Measurements from ENCODE around the gene GSTO2. TPM values are rescaled to one million over a fixed set of nuclear protein-coding genes. Genes with fewer than 3 reads are reported as not detected.

The GSTO2 gene
- total and polyA plus RNA-seq, 2 of the 13 experiments (the other 11 are each of a cell fraction or from before 2014, with no cell fraction given), result 2.1 to 7.9 TPM

- TF ChIP-seq HMGXB4 (CRISPR knock-in tag; IDR thresholded peaks at IDR 0.05; ENCODE audit: borderline replicate concordance in 1 of 2, low read depth in 1 of 2) (no peak), ARID3A (IDR thresholded peaks at IDR 0.05; ENCODE audit: low read depth, low read length) (no peak)
These were observed 81.2 kb downstream of the GSTO2 start (continued) for GRCh38 chr10:104350127-104350635.

GRCh38 chr10:104351061-104351702 is 82.2 kb downstream of the GSTO2 start:
- Histone ChIP-seq H3K4me3 (replicated peaks in 1 of 3; ENCODE audit: insufficient read depth in 1 of 3, low read depth in 2 of 3, low read length in 3 of 3) (no peak overlapping the region), H3K9me3 (ENCODE audit: low read length) (no peaks in the 10 kb centered on the region), H3K4me1 (ENCODE audit: insufficient read depth, low read length) (peaks cover 34% of the 10 kb centered on the region), H3K79me2 (ENCODE audit: insufficient read depth, low read length) (no peaks in the 10 kb centered on the region), H3K36me3 (replicated peaks in 1 of 2; ENCODE audit: control insufficient read depth in 1 of 2, insufficient read depth in 2 of 2, low read length in 2 of 2) (no peaks in the 10 kb centered on the region), H3K9ac (ENCODE audit: insufficient read depth, low read depth, low read length) (no peak overlapping the region), H3K27ac (ENCODE audit: extremely low read length, insufficient read depth, low read length) (no peak overlapping the region), H4K20me1 (ENCODE audit: insufficient read depth, low read length) (no peaks in the 10 kb centered on the region), H3K4me2 (ENCODE audit: low read depth, low read length) (no peak overlapping the region), H3K27me3 (ENCODE audit: control insufficient read depth in 1 of 2, insufficient read depth in 2 of 2, low read length in 2 of 2) (peaks cover 0 to 26% of the 10 kb centered on the region in 2 experiments; a peak in 4 of 5 replicates), H2AFZ (ENCODE audit: low read length) (no peak overlapping the region)
- ChIA-PET POLR2A (no interaction called here), CTCF (ENCODE audit: low intra/inter-chr PET ratio, low total read pairs) (interaction anchor here (1.4 to 3.2 kb wide), 3 partner anchors 46 to 77 kb away, joined by 6 to 42 read pairs (median 42); no protein-coding TSS in a partner anchor)
- in situ Hi-C loops (cut with HindIII; ENCODE audit: extremely low pct_ligation_motif_present, low pct_unique_long_range_greater_than_20kb), result loop anchor here (10.0 kb wide), 1 partner anchor 306 kb away; no protein-coding TSS in a partner anchor
- DNase-seq (ENCODE audit: low spot score) (no peak), FAIRE-seq (no peak), ATAC-seq (no peak)
- 0% methylated on average over 2 of the region's 2 CpGs for WGBS (ENCODE audit: low lambda C conversion rate)
- intact Hi-C loops (cut with micrococcal nuclease; ENCODE audit: unreplicated experiment), result no loop called here
- BruUV-seq (replicated peaks), result no TSS peak
- TF ChIP-seq ZEB1 (IDR thresholded peaks at IDR 0.05; ENCODE audit: insufficient replicate concordance, low read depth), result no peak
- TF ChIP-seq TEAD2 (CRISPR knock-in tag; IDR thresholded peaks at IDR 0.05), result no peak
- no peak for TF ChIP-seq ZNF766 (CRISPR knock-in tag; IDR thresholded peaks at IDR 0.05; ENCODE audit: borderline replicate concordance)
- no peak for TF ChIP-seq ZBTB34 (CRISPR knock-in tag; IDR thresholded peaks at IDR 0.05)
- no peak for TF ChIP-seq ZNF34 (CRISPR knock-in tag; IDR thresholded peaks at IDR 0.05; ENCODE audit: borderline replicate concordance)
- no peak for TF ChIP-seq ZNF121 (CRISPR knock-in tag; IDR thresholded peaks at IDR 0.05)
- TF ChIP-seq ZNF792 (CRISPR knock-in tag; IDR thresholded peaks at IDR 0.05), result no peak
- TF ChIP-seq SMYD3 (CRISPR knock-in tag; IDR thresholded peaks at IDR 0.05), result no peak
- TF ChIP-seq ATF5 (CRISPR knock-in tag; IDR thresholded peaks at IDR 0.05; ENCODE audit: low read depth), result no peak
- TF ChIP-seq DBP (CRISPR knock-in tag; IDR thresholded peaks at IDR 0.05; ENCODE audit: not compliant biosample characterization), result no peak
- TF ChIP-seq TFE3 (CRISPR knock-in tag; IDR thresholded peaks at IDR 0.05), result no peak

Data from HepG2 (cell line).